ENCODE results near the gene AJUBA.
"Not testable (repeated sequence)": the region's sequence is repeated elsewhere in the genome, so short reads cannot be mapped to it uniquely, and the experiment has no call there.

The AJUBA gene

DNA sequence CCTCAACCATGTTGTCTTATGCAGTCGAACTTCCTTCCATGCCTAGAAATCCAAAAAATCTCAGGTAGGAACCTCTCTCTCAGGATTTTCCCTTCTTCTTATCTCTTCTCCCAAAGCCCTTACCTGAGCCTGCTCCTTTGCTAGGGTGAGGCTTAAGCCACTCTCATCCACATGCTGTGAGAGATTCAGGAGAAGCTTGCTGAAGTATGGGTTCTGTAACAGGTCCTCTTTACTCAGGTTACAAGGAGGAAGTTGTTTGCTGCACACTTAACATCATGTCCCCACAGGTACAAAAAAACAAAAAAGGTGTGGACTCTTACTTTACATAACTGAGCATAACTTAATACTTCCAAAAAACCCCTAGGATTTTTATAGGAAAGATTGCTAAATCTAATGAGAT, 29.9 kb downstream of the AJUBA start:
- no peak for DNase-seq (ENCODE audit: low read depth in 2 of 2, low spot score in 1 of 2)

DNA sequence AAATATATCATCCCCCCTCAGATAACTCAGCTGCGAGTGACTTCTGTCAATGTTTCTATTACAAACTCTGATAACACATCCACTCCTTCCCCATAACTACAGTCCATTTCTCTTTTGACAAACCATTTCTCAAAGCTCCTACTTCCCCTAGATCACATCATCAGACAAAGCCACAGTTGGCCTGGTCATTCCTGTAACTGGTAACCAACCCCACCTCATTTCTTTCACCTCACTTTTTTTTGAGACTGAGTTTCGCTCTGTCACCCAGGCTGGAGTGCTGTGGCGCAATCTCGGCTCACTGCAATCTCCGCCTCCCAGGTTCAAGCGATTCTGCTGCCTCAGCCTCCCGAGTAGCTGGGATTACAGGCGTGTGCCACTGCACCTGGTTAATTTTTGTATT, 30.6 kb downstream of the AJUBA start:
- DNase-seq (ENCODE audit: low read depth in 2 of 2, low spot score in 1 of 2), result not testable (repeated sequence)

DNA sequence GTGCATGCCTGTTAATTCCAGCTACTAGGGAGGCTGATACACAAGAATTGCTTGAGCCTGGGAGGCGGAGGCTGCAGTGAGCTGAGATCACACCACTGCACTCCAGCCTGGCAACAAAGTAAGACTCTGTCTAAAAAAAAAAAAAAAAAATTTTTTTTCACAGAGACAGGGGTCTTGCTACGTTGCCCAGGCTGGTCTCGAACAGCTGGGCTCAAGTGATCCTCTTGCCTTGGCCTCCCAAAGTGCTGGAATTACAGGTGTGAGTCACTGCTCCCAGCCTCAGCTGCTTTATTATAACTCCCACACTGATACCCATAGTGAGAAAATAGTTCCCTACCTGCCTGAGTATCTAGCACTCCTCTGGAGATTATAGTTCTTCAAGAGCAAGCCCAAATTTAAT, 36.7 kb downstream of the AJUBA start:
- DNase-seq (ENCODE audit: low read depth in 2 of 2, low spot score in 1 of 2), result no peak

DNA sequence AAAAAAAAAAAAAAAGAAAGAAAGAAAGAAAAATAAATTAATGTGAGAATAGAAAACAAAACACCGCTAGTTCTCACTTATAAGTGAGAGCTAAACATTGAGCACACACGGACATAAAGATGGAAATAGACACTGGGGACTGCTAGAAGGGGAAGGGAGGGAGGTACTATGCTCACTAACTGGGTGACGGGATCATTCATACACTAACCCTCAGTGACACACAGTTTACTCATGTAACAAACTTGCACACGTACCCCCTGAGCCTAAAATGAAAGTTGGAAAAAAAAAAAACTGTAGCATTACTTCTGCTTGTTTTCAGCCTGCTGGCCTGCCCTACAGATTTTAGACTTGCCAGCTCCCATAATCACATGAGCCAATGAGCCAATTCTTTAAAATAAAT, 42.7 kb downstream of the AJUBA start:
- DNase-seq (ENCODE audit: low read depth in 2 of 2, low spot score in 1 of 2), result no peak

DNA sequence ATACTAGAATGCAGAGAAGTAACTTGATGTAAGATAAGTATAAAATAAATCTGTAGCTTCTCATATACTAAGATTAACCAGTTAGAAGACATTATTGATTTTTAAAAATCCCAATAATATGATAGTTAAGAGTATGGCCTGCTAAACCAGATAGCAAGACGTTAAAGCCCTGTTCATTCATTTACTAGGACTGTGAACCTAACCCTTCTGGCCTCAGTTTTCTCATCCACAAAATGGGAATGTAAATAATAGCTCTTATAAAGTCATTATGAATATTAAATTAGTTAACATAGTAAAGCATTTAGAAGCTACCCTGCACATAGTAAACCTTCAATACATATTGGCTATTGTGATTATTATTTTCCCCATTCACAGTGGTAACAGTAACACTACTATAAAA, 47.2 kb downstream of the AJUBA start:
- DNase-seq (ENCODE audit: low read depth in 2 of 2, low spot score in 1 of 2), result no peak

DNA sequence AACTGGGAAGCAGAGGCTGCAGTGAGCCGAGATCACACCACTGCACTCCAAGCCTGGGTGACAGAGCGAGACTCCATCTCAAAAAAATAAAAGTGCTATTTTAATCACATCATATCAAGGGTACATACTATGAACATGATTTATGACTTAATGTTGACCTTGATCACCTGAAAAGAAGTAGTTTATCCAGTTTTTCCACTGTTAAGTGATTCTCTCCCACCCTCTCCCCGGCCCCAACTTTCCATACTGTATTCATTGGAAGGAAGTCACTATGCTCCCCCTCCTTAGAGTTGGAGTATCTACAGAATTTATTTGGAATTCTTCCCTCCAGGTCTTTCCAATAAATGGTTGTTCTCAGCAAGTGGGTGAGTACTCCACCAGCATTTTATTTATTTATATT, 50.2 kb downstream of the AJUBA start:
- DNase-seq (ENCODE audit: low read depth in 2 of 2, low spot score in 1 of 2), result no peak

DNA sequence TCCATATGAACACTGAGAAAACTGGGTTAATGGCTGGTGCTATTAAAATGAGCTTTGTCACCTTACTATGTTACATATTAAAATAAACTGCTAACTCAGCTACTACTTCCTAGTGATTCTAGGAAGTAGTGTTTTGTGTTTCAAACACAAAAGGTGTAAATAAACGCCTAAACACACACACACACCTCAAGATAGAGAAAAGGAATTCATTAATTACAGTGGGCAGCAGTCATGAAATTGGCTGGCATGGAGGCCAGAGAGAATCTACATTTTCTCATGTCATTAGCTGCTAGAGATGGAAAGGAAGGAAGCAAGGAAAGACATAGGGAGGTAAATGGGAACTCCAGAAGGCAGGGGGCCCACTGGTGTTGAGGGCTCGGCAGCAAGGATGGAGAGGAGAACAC, 52.4 kb downstream of the AJUBA start:
- no peak for DNase-seq (ENCODE audit: low read depth in 2 of 2, low spot score in 1 of 2)

DNA sequence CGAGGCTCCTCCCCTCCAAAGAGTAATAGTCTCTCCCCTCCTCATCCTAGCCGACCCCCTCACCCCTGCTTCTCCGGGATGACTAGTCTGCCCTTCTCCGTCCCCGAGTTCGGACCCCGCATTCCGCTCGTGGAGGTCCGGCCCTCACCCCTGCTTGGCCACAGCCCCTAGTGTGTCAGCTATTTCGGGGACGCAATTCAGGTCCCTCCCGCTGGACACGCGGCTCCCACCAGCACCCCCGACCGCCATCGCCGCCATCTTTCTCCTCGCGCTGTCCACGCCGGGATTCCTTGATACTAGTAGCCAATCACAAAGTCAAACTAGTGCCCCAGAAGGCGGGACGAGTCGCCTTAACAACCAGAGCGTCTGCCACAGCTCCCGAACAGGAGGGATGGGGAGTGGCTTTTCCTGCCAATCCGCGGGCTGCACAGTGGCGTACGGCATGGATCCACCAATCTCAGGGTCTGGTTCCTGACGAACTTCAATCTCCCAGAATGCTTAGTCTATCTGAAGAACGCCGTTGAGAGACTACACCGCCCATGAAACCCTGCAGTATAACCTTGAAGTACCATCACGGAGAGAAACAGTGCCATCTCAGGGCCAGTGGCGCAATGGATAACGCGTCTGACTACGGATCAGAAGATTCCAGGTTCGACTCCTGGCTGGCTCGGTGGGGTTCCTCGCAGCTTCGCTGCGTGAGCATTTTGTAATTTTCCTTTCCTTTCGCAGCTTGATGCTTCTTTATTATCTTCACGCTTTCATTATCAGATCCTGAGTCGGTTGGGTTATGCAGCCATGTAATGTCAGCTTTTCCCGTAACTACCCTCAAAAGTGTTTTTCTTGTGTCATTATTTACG, 53.0 kb downstream of the AJUBA start, which contains the start of gene PRMT5:
TSS of gene PRMT5 (minus strand) at position 273 of the 857 bp plus-strand sequence. CDS start at position 258, 15 bp downstream.
- peak; percentile 90 to 94 for DNase-seq (ENCODE audit: low read depth in 2 of 2, low spot score in 1 of 2)

DNA sequence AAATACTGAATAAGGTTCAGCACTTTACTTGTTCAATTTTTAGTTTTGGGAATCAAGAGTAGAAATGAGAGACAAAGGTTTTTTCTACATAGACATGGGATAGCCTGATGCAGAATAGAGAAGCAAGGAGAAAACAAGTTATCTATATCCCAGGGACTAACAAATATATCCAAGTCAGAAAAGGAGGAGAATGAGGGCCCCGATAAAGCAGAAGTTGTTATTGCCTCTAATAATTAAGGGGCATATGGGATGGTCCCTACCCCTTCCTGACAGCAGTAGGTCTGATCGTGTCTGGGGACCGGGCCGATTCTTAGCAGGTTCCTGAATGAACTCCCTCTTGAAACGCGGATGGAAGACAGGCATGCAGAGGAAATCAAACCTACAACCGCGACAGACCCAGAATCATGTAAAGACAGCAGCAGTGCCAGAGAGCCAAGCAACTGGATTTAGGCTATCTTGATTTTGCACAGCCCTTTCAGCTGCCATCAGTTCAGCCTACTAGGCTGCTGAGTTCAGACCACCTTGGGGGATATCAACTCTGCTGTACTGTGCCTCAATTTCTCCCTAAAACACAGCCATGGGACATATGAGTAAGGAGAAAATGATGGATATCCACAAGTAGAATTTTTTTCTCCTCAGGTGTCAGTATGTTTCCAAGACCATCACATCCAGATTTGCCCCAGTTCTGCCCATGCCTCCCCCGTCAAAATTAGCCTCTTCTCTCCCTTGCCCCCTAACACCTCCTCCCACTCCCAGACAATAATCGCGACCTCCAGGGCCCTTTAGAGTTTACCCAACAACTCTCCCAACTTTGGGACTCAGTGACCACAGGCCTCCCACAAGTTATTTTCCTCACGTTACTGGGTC, 53.9 kb downstream of the AJUBA start:
- DNase-seq (ENCODE audit: low read depth in 2 of 2, low spot score in 1 of 2), result no peak

DNA sequence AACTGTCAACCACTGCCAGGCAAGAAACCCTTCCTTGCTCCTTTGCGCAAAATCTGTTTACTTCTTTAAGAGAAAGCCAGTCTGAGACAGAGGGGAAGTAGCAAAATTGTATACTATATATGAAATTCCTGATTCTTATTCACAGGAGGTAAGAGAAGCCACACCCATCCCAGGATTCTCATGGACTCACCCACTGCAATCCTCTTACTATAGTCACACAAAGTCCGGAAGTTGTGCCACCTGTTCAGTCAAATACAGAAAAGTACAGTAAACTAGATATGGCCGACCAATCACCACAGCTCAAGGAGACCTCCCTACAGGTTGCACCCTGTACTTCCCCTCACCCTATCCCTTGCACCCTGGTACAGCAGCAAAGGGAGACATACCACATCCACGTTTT, 56.0 kb downstream of the AJUBA start:
- DNase-seq (ENCODE audit: low read depth in 2 of 2, low spot score in 1 of 2), result no peak

DNA sequence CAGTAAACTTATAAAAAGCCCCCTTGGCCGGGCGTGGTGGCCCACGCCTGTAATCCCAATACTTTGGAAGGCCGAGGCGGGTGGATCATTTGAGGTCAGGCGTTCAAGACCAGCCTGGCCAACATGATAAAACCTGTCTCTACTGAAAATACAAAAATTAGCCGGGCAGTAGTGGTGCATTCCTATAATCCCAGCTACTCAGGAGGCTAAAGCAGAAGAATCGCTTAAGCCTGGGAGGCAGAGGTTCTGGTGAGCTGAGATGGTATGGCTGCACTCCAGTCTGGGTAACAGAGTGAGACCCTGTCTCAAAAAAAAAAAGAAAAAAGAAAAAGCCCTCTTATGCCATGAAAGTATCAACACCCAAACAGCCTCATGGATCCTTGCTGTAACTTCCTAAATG, 56.8 kb downstream of the AJUBA start:
- no peak for DNase-seq (ENCODE audit: low read depth in 2 of 2, low spot score in 1 of 2)

DNA sequence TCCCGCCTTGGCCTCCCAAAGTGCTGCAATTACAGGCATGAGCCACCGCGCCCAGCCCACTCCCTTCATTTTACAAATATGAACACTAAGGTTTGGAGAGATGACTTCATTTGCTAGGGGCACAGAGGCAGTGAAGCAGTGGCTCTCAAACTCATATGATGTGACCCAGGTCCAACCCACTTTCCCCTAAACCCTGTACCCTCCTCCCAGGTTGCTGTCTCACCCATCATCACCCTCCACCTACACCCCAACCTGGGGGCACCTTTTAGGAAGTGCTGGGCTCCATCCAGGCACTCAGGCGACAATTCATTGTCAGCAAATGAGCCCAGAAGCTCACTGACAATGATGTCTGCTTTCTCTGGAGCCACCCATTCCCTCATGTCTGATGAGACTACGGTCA, 58.6 kb downstream of the AJUBA start:
- DNase-seq (ENCODE audit: low read depth in 2 of 2, low spot score in 1 of 2), result no peak

DNA sequence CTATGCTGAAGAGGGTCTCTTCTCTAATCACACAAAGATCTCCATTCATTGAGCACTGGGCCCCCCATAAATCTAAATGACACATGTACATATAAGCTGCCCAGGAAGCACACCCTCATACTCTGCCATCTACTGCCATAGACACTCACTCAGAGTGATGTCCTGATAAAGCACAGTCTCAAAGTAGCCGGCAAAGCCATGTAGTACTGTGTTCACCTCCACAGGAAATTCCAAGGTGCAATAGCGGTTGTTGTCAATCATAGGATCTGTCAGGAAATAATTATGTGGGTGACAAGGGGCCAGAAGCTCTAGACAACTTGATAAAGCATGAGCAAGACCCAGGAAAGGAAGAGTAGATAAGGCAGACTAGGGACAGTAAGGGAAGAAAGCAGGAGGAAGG, 60.1 kb downstream of the AJUBA start:
- no peak for DNase-seq (ENCODE audit: low read depth in 2 of 2, low spot score in 1 of 2)
